Lung microvascular endothelial cell (primary cell): ENCODE data around the gene TMEM63B. TPM values are rescaled to one million over a fixed set of nuclear protein-coding genes. Genes with fewer than 3 reads are reported as not detected.
"Not testable (repeated sequence)": the region's sequence is repeated elsewhere in the genome, so short reads cannot be mapped to it uniquely, and the experiment has no call there.

Source experiments
- DNase-seq, 2 donors: peaks; one replicate each; pipeline versions ENCODE4 v3.0.0 to v3.0.0-alpha.2; 2010; ENCODE audit warnings: low read depth in 2 of 2
- total RNA-seq: library from RNA; depleted of rRNA; stranded (reverse); fragments of >200 nt; gene quantifications from 2 replicates; pipeline ENCODE4 v1.2.1, GENCODE V29; 2014

TMEM63B gene
- total RNA-seq, 1 donor from 2014 or later, result 21.2 TPM

DNA sequence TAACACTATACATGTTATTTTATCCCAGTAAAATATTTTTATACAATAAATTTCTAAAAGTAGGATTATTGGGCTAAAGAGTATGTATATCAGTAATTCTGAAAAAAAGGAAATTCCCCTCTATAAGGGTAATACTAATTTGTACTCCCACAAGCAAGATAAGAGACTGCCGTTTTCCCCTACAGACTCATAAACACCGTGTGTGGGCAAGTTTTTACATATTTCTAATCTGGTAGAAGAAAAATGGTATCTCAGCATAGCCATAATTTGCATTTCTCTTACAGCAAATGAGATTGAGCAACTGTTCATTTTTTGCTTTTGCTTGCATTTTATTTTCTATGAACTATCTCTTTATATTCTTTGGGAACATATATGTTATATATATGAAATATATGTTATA lies 63.4 kb downstream of the TMEM63B start:
- DNase-seq, result no peak

DNA sequence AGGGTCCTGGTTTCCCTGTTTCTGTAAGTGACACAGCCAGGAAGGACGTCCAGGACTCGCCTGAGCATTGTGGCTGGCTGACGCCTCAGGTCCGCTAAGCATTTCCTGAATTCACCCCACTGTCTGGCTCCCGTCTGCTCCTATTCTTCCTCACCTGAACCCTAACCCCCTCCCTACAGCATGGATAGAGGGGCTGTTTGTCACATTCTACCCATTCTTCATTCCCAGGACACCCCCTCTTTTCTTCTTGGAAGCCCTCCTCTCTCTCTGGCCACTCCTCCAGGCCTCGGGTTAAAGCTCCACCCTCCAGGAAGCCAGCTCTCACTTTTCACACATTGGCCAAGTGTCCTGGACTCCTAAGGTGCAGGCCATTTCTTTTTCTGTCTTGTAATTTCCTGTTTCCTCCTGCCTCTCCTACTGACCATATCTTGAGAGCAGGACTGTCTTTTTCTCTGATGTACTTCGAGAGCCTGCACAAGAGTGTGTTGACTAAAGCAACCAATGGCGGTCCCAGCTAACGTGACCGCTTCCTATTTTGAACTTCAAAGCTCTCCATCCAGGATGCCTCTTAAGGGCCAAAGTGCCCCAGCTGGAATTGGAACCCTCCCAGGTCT lies 65.2 kb downstream of the TMEM63B start:
- DNase-seq, result peak; percentile 28 to 62

DNA sequence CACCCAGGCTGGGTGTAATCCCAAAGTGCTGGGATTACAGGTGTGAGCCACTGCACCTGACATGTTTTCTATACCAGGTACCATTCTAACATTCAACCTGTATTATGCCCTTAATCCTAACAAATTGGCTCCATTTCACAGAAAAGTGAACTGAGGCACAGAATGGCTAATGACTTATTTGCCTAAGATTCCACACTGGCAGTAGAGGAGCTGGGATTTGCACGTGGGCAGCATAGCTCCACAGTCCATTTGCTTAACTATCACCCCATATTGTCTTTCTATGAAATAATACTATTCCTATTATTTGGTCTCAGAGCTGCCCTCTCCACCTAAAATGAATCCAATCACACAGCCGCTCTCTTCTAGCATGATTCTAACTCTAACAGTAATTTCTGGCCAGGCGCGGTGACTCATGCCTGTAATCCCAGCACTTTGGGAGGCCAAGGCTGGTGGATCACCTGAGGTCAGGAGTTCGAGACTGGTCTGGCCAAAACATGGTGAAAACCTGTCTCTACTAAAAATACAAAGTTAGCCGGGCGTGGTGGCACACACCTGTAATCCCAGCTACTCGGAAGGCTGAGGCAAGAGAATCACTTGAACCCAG lies 66.1 kb downstream of the TMEM63B start:
- no peak for DNase-seq

DNA sequence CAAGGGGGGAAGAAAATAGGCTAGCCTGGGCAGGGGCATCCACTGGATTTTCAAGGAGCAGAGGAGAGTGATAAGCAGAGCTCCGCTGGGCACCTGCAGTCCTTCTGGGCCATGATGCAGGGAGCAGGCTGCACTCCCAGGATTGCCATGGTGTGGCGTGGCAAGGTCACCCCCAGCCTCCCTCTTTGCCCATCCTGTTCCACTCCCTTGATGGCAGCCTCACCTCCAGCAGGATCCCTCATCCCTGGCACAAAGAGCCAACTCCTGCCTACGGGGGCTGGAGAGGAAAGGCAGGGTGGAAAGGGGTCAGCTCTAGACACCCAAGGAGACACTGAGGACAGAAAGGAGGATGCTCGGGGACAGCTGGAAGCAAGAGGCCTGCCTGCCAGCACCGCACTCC lies 67.0 kb downstream of the TMEM63B start:
- DNase-seq, result no peak

DNA sequence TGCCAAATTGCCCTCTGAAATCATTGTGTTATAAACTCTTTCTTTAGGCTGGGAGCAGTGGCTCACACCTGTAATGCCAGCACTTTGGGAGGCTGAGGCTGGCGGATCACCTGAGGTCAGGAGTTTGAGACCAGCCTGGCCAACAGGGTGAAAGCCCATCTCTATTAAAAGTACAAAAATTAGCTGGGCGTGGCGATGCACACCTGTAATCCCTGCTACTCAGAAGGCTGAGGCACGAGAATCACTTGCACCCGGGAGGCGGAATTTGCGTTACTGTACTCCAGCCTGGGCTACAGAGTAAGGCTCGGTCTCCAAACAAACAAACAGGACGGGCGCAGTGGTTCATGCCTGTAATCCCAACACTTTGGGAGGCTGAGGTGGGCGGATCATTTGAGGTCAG lies 69.0 kb downstream of the TMEM63B start:
- DNase-seq, result not testable (repeated sequence)

DNA sequence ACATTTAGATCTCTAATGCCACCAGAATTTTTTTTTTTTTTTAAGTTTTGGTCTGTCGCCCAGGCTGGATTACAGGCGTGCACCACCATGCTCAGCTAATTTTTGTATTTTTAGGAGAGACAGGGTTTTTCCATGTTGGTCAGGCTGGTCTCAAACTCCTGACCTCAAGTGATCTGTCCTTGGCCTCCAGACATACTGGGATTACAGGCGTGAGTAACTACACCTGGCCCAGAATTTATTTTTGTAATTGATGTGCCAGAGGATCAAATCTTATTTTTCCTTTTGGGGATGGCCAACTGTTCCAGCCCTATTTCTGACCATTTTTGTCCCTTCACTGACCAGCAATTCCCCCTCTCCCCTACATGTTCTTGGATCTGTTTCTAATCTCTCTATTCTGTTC lies 71.3 kb downstream of the TMEM63B start:
- DNase-seq, result no peak

DNA sequence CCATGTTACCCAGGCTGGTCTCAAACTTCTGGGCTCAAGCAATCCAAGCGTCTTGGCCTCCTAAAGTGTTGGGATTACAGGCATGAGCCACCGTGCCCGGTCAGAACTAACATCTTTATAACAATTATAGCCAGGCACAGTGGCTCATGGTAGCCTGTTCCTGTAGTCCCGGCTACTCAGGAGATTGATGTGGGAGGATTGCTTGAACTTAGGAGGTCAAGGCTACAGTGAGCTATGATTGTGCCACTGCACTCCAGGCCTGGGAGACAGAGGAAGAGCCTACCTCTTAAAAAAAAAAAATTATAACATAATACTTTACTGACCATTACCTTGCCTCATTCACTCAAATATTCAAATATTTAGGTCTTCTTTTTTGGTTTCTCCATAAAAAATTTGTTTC lies 72.5 kb downstream of the TMEM63B start:
- DNase-seq, result no peak

DNA sequence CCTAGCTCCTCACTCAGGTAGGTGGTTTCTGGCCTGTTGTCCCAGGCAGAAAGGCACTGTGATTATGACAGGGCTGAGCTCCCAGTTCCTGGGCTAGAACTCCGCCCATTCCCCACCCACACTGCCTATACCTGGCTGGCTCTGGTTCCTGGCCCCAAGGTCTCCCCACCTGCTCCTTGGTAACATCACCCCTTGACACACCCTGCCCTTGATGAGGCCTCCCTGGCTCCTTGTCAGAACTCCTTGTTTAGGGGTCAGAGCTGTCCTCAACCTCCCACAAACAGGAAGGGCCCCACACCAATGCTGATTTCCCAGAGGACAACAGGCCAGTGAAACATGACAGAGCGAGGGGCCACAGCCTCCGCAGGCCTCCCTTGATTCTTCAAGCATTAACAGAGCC lies 73.8 kb downstream of the TMEM63B start:
- no peak for DNase-seq

DNA sequence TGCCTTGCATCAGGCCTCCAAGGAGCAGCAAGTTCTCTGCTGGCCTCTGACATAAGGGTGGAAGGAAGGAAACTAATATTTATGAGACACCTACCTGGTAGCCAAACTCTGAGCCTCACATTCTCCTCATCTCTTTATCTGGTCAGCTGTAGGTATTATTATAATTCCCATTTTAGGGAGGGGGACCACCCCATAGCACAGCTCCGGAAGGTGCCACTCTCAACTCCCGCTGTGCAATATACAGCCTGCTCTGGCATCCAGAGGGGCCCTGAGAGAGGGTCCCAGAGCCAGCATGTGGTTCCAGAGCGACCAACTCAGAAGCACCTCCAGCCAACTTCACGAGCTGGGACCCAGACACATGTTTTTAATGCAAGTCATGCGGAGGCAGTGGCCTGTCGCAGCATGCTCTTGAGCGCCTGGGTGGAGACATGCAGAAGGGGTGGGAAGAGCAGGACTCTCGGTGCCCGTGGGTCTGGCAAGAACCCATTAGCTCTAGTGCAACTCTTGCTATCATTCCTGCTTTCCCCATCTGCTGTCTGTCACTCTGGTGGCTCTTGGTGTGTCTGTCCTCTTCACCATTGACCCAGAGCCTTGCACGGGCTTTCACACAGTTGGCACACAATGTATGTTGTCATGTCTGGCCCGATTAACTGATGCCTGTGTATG lies 74.4 kb downstream of the TMEM63B start:
- DNase-seq, result no peak

DNA sequence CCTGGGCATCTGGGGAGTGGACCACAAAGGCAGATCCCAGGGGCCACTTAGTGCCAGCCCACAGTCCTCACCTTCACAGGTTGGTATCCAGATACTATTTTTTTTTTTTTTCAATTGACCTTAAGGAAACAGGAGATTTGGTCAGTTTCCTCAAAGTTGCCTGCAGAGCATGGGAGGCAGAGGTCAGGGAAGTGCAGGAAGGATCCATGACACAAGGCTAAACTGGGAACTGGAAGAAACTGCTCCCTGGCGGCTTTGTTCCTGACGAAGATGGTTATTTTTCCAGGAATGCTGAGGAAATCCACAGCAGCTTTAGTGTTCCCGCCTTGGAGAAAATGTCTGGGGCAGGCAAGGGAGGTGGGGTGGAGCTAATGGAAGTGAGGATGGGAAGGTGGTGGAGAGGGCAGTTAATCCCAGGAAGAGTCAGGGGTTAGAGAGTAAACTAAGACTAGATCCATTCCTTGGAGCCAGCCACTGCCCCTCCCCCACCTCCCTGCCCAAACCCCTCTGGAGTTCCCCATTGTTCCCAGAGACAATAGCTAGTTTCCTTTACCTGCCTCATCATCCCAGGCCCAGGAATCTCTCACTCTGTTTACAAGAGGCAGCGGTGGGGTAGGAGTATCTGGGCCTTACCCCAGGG lies 75.1 kb downstream of the TMEM63B start:
- DNase-seq, result peak in 1 of 2 donors; percentile 28

DNA sequence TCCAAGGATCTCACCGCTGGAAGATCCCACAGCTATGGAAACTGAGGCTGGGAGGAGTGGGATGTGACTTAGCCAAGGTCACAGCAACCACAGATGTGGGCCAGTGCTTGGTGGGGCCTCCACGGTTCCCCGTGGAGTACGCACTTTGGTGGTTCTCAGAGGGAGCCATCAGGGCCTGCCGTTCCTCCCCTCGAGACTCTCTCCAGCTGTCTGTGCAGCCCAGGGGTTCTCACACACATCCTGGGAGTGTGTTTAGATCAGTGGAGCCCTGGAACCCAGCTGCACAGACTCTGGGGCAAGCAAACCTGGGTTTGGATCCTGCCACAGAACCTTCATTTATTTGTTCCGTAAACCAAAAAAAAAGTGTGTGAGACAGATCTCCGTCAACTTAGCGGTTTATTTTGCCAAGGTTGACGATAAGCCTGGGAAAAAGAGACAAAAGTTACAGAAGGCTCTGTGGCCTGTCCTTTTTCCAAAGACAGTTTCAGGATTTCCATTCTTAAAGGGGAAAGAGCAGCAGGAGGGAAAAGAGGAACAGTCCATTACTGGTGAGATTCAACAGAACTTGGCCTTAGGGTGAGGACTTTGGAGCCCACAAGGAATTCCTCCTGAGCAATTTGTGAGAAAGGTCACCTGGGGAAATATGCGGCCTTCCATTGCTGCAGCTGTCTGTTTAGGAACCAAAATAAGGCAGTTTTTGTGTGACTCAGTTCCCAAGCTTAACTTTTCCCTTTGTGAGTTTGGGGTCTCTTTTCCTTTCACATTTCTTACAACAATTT lies 75.8 kb downstream of the TMEM63B start:
- no peak for DNase-seq

DNA sequence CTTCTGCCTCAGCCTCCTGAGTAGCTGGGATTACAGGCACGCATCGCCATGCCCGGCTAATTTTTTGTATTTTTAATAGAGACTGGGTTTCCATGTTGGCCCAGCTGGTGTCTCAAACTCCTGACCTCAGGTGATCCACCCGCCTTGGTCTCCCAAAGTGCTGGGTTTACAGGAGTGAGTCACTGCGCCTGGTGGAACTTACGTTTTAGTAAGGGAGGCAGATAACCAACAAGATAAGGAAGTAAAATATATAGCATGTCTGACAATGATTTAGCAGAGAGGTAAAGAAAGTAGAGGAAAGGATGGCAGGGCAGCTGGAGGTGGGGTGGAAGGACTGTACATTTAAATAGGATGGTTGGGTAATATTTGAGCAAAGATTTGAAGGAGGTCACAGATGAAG lies 76.6 kb downstream of the TMEM63B start:
- no peak for DNase-seq

Other genes with a start within 250 kb of the TMEM63B start
- gene MRPL14, start 102 bp upstream of the TMEM63B start, total RNA-seq, result 65.4 and 67.1 TPM in 2 replicates
- 0.20 and 0.65 TPM in 2 replicates for gene CAPN11, start 31.3 kb downstream of the TMEM63B start, total RNA-seq
- gene MYMX, start 89.4 kb downstream of the TMEM63B start, total RNA-seq, result 0.22 TPM in 1 of 2 replicates, not detected in the other
- gene SLC29A1, start 96.0 kb downstream of the TMEM63B start, total RNA-seq, result 25.3 and 28.6 TPM in 2 replicates
- 317 and 430 TPM in 2 replicates for gene HSP90AB1, start 119.5 kb downstream of the TMEM63B start, total RNA-seq
- gene SLC35B2, start 130.0 kb downstream of the TMEM63B start, total RNA-seq, result 37.5 and 40.3 TPM in 2 replicates
- gene NFKBIE, start 138.0 kb downstream of the TMEM63B start, total RNA-seq, result 7.6 and 9.9 TPM in 2 replicates
- gene TMEM151B, start 142.9 kb downstream of the TMEM63B start, total RNA-seq, result under 0.01 TPM in 1 of 2 replicates, not detected in the other
- gene AARS2, start 185.8 kb downstream of the TMEM63B start, total RNA-seq, result 8.1 and 9.7 TPM in 2 replicates
- gene SPATS1, start 215.1 kb downstream of the TMEM63B start, total RNA-seq, result not detected in 2 replicates